ENCODE results near the gene TMTC1. TPM values are rescaled to one million over a fixed set of nuclear protein-coding genes. Genes with fewer than 3 reads are reported as not detected.

Gene TMTC1
- total RNA-seq, 2 experiments from 2014 or later: not detected

- Mint-ChIP-seq H3K4me1 (ENCODE audit: low read depth) (no peaks in the 10 kb centered on the region), H3K27ac (no peak overlapping the region), H3K4me3 (no peak overlapping the region), H3K9me3 (no peaks in the 10 kb centered on the region), H3K27me3 (peaks cover 5% of the 10 kb centered on the region), H3K36me3 (ENCODE audit: low read depth) (no peaks in the 10 kb centered on the region)
- ChIA-PET CTCF (no interaction called here), POLR2A (no interaction called here)
- intact Hi-C loops (cut with DNase I, micrococcal nuclease): no loop called here
- DNase-seq (no peak), ATAC-seq (ENCODE audit: poor library complexity) (no peak)
- no peaks in the 10 kb centered on the region for H3K27me3 ChIP-seq (ENCODE audit: control insufficient read depth in 1 of 2, insufficient read depth in 2 of 2, low read length in 2 of 2)
- no peak overlapping the region for H3K27ac ChIP-seq (ENCODE audit: low read depth in 1 of 2, low read length in 2 of 2)
- no peak overlapping the region for H3K4me3 ChIP-seq (ENCODE audit: low read length)
- peaks cover 0 to 4% of the 10 kb centered on the region in 2 experiments for H3K9me3 ChIP-seq (ENCODE audit: control insufficient read depth in 1 of 2, insufficient read depth in 1 of 2, low read length in 2 of 2)
- H3K36me3 ChIP-seq (ENCODE audit: insufficient read depth, low read length): no peaks in the 10 kb centered on the region
- TF ChIP-seq CTCF (IDR thresholded peaks at IDR 0.05): no peak
- no peaks in the 10 kb centered on the region for H3K4me1 ChIP-seq (ENCODE audit: insufficient read depth, low read length)
These were observed 77.4 kb downstream of the TMTC1 start for GRCh38 chr12:29706311-29706710.

- no peak for TF ChIP-seq CTCF (IDR thresholded peaks at IDR 0.05)
- peaks cover 0 to 4% of the 10 kb centered on the region in 2 experiments for H3K9me3 ChIP-seq (ENCODE audit: control insufficient read depth in 1 of 2, insufficient read depth in 1 of 2, low read length in 2 of 2)
- no peaks in the 10 kb centered on the region for H3K36me3 Mint-ChIP-seq (ENCODE audit: low read depth)
- H3K4me3 Mint-ChIP-seq: no peak overlapping the region
- no peaks in the 10 kb centered on the region for H3K9me3 Mint-ChIP-seq
- H3K27me3 Mint-ChIP-seq: peaks cover 5% of the 10 kb centered on the region
- ATAC-seq (ENCODE audit: poor library complexity) (no peak), DNase-seq (no peak)
- H3K4me3 ChIP-seq (ENCODE audit: low read length): no peak overlapping the region
- POLR2A ChIA-PET: no interaction called here
- intact Hi-C loops (cut with DNase I, micrococcal nuclease): no loop called here
- CTCF ChIA-PET: no interaction called here
- no peak overlapping the region for H3K27ac Mint-ChIP-seq
- no peaks in the 10 kb centered on the region for H3K4me1 Mint-ChIP-seq (ENCODE audit: low read depth)
- no peaks in the 10 kb centered on the region for H3K4me1 ChIP-seq (ENCODE audit: insufficient read depth, low read length)
- no peak overlapping the region for H3K27ac ChIP-seq (ENCODE audit: low read depth in 1 of 2, low read length in 2 of 2)
- H3K27me3 ChIP-seq (ENCODE audit: control insufficient read depth in 1 of 2, insufficient read depth in 2 of 2, low read length in 2 of 2): no peaks in the 10 kb centered on the region
- no peaks in the 10 kb centered on the region for H3K36me3 ChIP-seq (ENCODE audit: insufficient read depth, low read length)
These were observed 80.2 kb downstream of the TMTC1 start for GRCh38 chr12:29703528-29703927.

GRCh38 chr12:29702972-29703371 is 80.8 kb downstream of the TMTC1 start:
- Histone ChIP-seq H3K9me3 (ENCODE audit: control insufficient read depth in 1 of 2, insufficient read depth in 1 of 2, low read length in 2 of 2) (peaks cover 0 to 4% of the 10 kb centered on the region in 2 experiments), H3K36me3 (ENCODE audit: insufficient read depth, low read length) (no peaks in the 10 kb centered on the region), H3K27ac (ENCODE audit: low read depth in 1 of 2, low read length in 2 of 2) (no peak overlapping the region), H3K4me3 (ENCODE audit: low read length) (no peak overlapping the region), H3K27me3 (ENCODE audit: control insufficient read depth in 1 of 2, insufficient read depth in 2 of 2, low read length in 2 of 2) (no peaks in the 10 kb centered on the region), H3K4me1 (ENCODE audit: insufficient read depth, low read length) (no peaks in the 10 kb centered on the region)
- ChIA-PET POLR2A (no interaction called here), CTCF (no interaction called here)
- no peaks in the 10 kb centered on the region for H3K36me3 Mint-ChIP-seq (ENCODE audit: low read depth)
- no peaks in the 10 kb centered on the region for H3K4me1 Mint-ChIP-seq (ENCODE audit: low read depth)
- H3K4me3 Mint-ChIP-seq: no peak overlapping the region
- TF ChIP-seq CTCF (IDR thresholded peaks at IDR 0.05): no peak
- intact Hi-C loops (cut with DNase I, micrococcal nuclease): no loop called here
- ATAC-seq (ENCODE audit: poor library complexity) (no peak), DNase-seq (no peak)
- H3K27me3 Mint-ChIP-seq: peaks cover 5% of the 10 kb centered on the region
- H3K27ac Mint-ChIP-seq: no peak overlapping the region
- H3K9me3 Mint-ChIP-seq: no peaks in the 10 kb centered on the region

Measured in CD4-positive, alpha-beta T cell (primary cell).